K562 (cell line): ENCODE data around the gene PHF20. TPM values are rescaled to one million over a fixed set of nuclear protein-coding genes. Genes with fewer than 3 reads are reported as not detected.
A peak's percentile ranks its signal among the peaks of the same experiment; 100 is the strongest.
"Not testable (repeated sequence)": the region's sequence is repeated elsewhere in the genome, so short reads cannot be mapped to it uniquely, and the experiment has no call there.

Source experiments
- ATAC-seq: fragments of 200-7000 bp; cut with Tn5 transposase; 3 replicates; pipeline ENCODE4 v1.9.1; 2020; ENCODE audit warnings: moderate library complexity
- BruUV-seq: library from RNA; stranded (reverse); fragments of 400-500 nt; replicated peaks from 2 replicates; lab custom pipeline; 2021; lab: Mats Ljungman, UMichigan
- CTCF ChIA-PET: fragments of 300-600 bp; formaldehyde crosslinking; extraction: SDS; loops from one replicate; lab custom pipeline; 2021; ENCODE audit warnings: low intra/inter-chr PET ratio; lab: Yijun Ruan, JAX
- POLR2A ChIA-PET: fragments of 300-600, 350-650 bp; sonication (Branson Sonifier 250); formaldehyde crosslinking; extraction: SDS; loops from one replicate; lab custom pipeline; 2021; ENCODE audit warnings: antibody characterized with exemption, inconsistent platforms; lab: Yijun Ruan, JAX
- DNase-seq, 4 experiments: peaks; one replicate each; pipeline versions ENCODE4 v3.0.0 to v3.0.0-alpha.2; 2011 to 2018; ENCODE audit warnings: low spot score in 3 of 4, mixed read lengths in 3 of 4; ENCODE audit errors: extremely low read depth in 1 of 4
- FAIRE-seq: peaks from 2 replicates; lab custom pipeline; 2011; peaks lifted over from hg19 to GRCh38; lab: Jason Lieb, UNC
- H2AFZ ChIP-seq: 2 replicates; pipeline ENCODE4 v1.6.0; 2011; ENCODE audit warnings: low read depth, low read length, control low read depth, inconsistent platforms
- H3K27ac ChIP-seq: fragments of 200-600 bp; 3 replicates; pipeline ENCODE4 v1.8.0; 2011; ENCODE audit warnings: low read depth, mild to moderate bottlenecking, control low read depth, inconsistent platforms, low read length, moderate library complexity, mixed read lengths; ENCODE audit errors: extremely low read depth
- H3K27me3 ChIP-seq, 2 experiments: fragments of 300-600 bp in 1 of 2; 2 replicates in 1 of 2; 3 replicates in 1 of 2; pipeline versions ENCODE4 v1.6.0 to v1.8.0; 2011; ENCODE audit warnings: inconsistent platforms in 2 of 2, low read length in 2 of 2, mild to moderate bottlenecking in 1 of 2, mixed read lengths in 1 of 2, moderate library complexity in 1 of 2; ENCODE audit not compliant: control insufficient read depth in 2 of 2, insufficient read depth in 2 of 2
- H3K36me3 ChIP-seq: fragments of 300-600 bp; 3 replicates; pipeline ENCODE4 v1.8.0; 2011; ENCODE audit warnings: mild to moderate bottlenecking, low read length, inconsistent platforms; ENCODE audit not compliant: control insufficient read depth, insufficient read depth
- H3K4me1 ChIP-seq, 2 experiments: fragments of 200-600 bp in 1 of 2; replicated peaks in 1 of 2; 2 replicates in 1 of 2; 3 replicates in 1 of 2; pipeline versions ENCODE4 v1.5.1 to v1.8.0; 2011; ENCODE audit warnings: inconsistent platforms in 2 of 2, low read length in 2 of 2, mild to moderate bottlenecking in 1 of 2, mixed read lengths in 1 of 2, moderate library complexity in 1 of 2; ENCODE audit not compliant: control insufficient read depth in 2 of 2, insufficient read depth in 2 of 2
- H3K4me2 ChIP-seq: 2 replicates; pipeline ENCODE4 v1.6.1; 2011; ENCODE audit warnings: low read length, control low read depth, inconsistent platforms, mixed read lengths; ENCODE audit not compliant: insufficient read depth
- H3K4me3 ChIP-seq: fragments of 200-600 bp; sonication (generic), shearing (Covaris generic); 2 replicates; pipeline ENCODE4 v1.5.1; 2016; ENCODE audit warnings: control low read depth, inconsistent platforms
- H3K79me2 ChIP-seq: fragments of 200-600 bp; 3 replicates; pipeline ENCODE4 v1.8.0; 2011; ENCODE audit warnings: low read length, inconsistent platforms; ENCODE audit not compliant: control insufficient read depth, insufficient read depth
- H3K9ac ChIP-seq, 2 experiments: 2 replicates each; pipeline versions ENCODE4 v1.6.0 to v1.6.1; 2011; ENCODE audit warnings: low read depth in 2 of 2, low read length in 2 of 2, control low read depth in 1 of 2, inconsistent platforms in 1 of 2, mild to moderate bottlenecking in 1 of 2, mixed read lengths in 1 of 2; ENCODE audit not compliant: insufficient read depth in 1 of 2
- H3K9me1 ChIP-seq: one replicate; pipeline ENCODE4 v1.6.0; 2011; ENCODE audit warnings: inconsistent platforms, mild to moderate bottlenecking, low read length, moderate library complexity; ENCODE audit not compliant: control insufficient read depth, insufficient read depth
- H3K9me3 ChIP-seq: replicated peaks from 2 replicates; pipeline ENCODE4 v1.5.1; 2011; ENCODE audit warnings: low read depth, low read length, inconsistent platforms; ENCODE audit not compliant: control insufficient read depth, insufficient read depth
- H4K20me1 ChIP-seq: replicated peaks from 2 replicates; pipeline ENCODE4 v1.6.1; 2011; ENCODE audit warnings: low read length, inconsistent platforms, mixed read lengths; ENCODE audit not compliant: control insufficient read depth, insufficient read depth
- ARHGAP35 ChIP-seq: fragments of 450-650 bp; IDR thresholded peaks from 2 replicates; pipeline ENCODE4 v1.6.1; 2018; ENCODE audit not compliant: partially characterized antibody
- EHMT2 ChIP-seq: fragments of 450-650 bp; IDR thresholded peaks from 2 replicates; pipeline ENCODE4 v1.6.1; 2018; ENCODE audit warnings: antibody characterized with exemption
- FOXK2 ChIP-seq, 2 experiments: fragments of 450-650 bp; IDR thresholded peaks in 1 of 2; conservative IDR thresholded peaks in 1 of 2; 2 replicates each; pipeline ENCODE4 v1.6.1; 2016; ENCODE audit warnings: low read depth in 2 of 2, mild to moderate bottlenecking in 1 of 2
- MYC ChIP-seq, 2 experiments: fragments of 250-450 bp in 1 of 2; sonication (Bioruptor Pico) in 1 of 2; IDR thresholded peaks; 2 replicates each; pipeline versions ENCODE4 v1.5.1 to v1.6.1; 2012 to 2021; ENCODE audit warnings: low read depth in 2 of 2, borderline replicate concordance in 1 of 2, improper control_type of control experiment in 1 of 2, low read length in 1 of 2, mild to moderate bottlenecking in 1 of 2, moderate library complexity in 1 of 2
- NFE2 ChIP-seq: IDR thresholded peaks from 2 replicates; pipeline ENCODE4 v1.6.1; 2014; ENCODE audit warnings: antibody characterized with exemption, low read depth
- NFE2L1 ChIP-seq: fragments of 450-650 bp; IDR thresholded peaks from 2 replicates; pipeline ENCODE4 v1.6.1; 2016; ENCODE audit warnings: missing genetic modification characterization, low read depth, mild to moderate bottlenecking, missing compliant biosample characterization, moderate library complexity, borderline replicate concordance
- PYGO2 ChIP-seq: fragments of 450-650 bp; IDR thresholded peaks from 2 replicates; pipeline ENCODE4 v1.6.1; 2016; ENCODE audit warnings: mild to moderate bottlenecking, missing genetic modification characterization, moderate library complexity, missing compliant biosample characterization
- RAD21 ChIP-seq, 2 experiments: fragments of 250-450 bp in 1 of 2; fragments of 450-650 bp in 1 of 2; sonication (Bioruptor Pico) in 1 of 2; formaldehyde crosslinking in 1 of 2; IDR thresholded peaks in 1 of 2; conservative IDR thresholded peaks in 1 of 2; 2 replicates each; pipeline versions ENCODE4 v1.4.0 to v1.8.0; 2020 to 2022; ENCODE audit warnings: mild to moderate bottlenecking in 2 of 2, moderate library complexity in 1 of 2
- RAD51 ChIP-seq: fragments of 450-650 bp; IDR thresholded peaks from 2 replicates; pipeline ENCODE4 v1.7.1; 2016; ENCODE audit warnings: low read depth, mild to moderate bottlenecking, borderline replicate concordance
- ZNF263 ChIP-seq: sonication (generic); formaldehyde crosslinking; IDR thresholded peaks from 2 replicates; pipeline ENCODE4 v1.8.0; 2022; ENCODE audit warnings: mild to moderate bottlenecking, missing genetic modification reagents, borderline replicate concordance
- WGBS: fragments of 100-300 bp; shearing (Covaris generic); methylation state at CpG from one replicate; pipeline ENCODE4 v1.1.6; 2016; ENCODE audit warnings: low coverage, mixed read lengths; ENCODE audit not compliant: insufficient coverage; ENCODE audit errors: missing lambda C conversion rate; 5-methylcytosine and 5-hydroxymethylcytosine counted together
- in situ Hi-C: fragments of 300-500 bp; cut with MboI; formaldehyde crosslinking; loops from 4 replicates; pipeline ENCODE4 v1.15.0; 2018; ENCODE audit warnings: inconsistent platforms, mixed read lengths
- intact Hi-C: fragments of 100-400 bp; cut with micrococcal nuclease; formaldehyde crosslinking; loops from 2 replicates; pipeline ENCODE4 v1.14.2; 2022
- polyA plus RNA-seq, 8 experiments: library from polyadenylated mRNA; depleted of rRNA in 4 of 8; stranded (reverse) in 5 of 8; unstranded in 3 of 8; fragments of >200 nt; fragmentation: Nextera tagmentation in 2 of 8; fragmentation: Illumina TruSeq in 1 of 8; extraction: Ambion mirVana in 2 of 8; extraction: Trizol in 1 of 8; gene quantifications; 2 replicates each; pipeline versions ENCODE4 v1.2.1 to v1.2.3, GENCODE V29; 2011 to 2014; ENCODE audit warnings: inconsistent platforms in 1 of 8, missing spikeins in 1 of 8
- total RNA-seq, 7 experiments: library from RNA; depleted of rRNA in 6 of 7; stranded (reverse); fragments of >200 nt in 6 of 7; fragmentation: Illumina TruSeq in 2 of 7; extraction: Trizol in 2 of 7; gene quantifications; 2 replicates each; pipeline versions ENCODE4 v1.2.1 to v1.2.3, GENCODE V29; 2011 to 2021; ENCODE audit warnings: low replicate concordance in 1 of 7

Gene PHF20
- total and polyA plus RNA-seq, 9 of the 15 experiments (the other 6 are each of a cell fraction or from before 2014, with no cell fraction given), result 49.9 to 196 (median 70.7) TPM

DNA sequence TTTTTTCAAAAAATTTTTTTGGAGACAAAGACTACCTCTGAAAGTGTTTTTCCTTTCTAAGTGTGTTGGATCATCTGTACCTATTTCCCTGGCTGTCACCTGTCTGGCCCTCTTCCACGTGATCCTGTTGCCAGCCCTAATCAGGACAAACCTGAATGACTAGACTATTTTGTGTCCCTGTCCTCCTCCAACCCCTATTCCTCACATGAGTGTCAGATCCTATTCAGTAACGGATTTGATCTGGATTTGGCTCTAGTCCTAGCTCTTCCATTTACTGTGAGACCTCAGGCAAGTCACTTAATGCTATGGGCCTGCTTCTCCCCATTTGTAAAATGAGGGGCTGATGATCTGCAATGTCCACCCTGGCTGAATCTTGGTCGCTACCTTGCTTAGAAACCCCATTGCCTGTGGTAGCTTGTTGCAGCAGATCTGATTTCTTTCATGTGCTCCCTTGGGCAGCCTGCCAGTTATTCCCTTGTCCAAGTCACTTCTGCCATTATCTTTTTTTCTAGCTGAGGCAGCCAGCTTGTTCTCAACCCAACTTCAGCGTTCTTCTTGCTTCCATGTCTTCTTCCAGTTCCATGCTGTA is 4.8 kb downstream of the PHF20 start (continued):
- 0 out of 4 replicates have a peak, but pooled peaks of 1 of the 2 experiments have one; percentile 19 for TF ChIP-seq RAD21 (CRISPR knock-in tag; conservative IDR thresholded peaks at IDR 0.05 in 1 of 2, IDR thresholded peaks at IDR 0.05 in 1 of 2)
- peak; percentile 86 for TF ChIP-seq NFE2
- TF ChIP-seq PYGO2 (tag), result no peak
- peak; percentile 46; the same call in 1 of the 2 replicates for TF ChIP-seq RAD51
- no peak for TF ChIP-seq ARHGAP35
- peak; percentile 12; the same call in 1 of the 2 replicates for TF ChIP-seq ZNF263 (CRISPR knock-in tag)
- TF ChIP-seq NFE2L1 (tag), result peak; percentile 16; the same call in 1 of the 2 replicates
- TF ChIP-seq EHMT2, result peak; percentile 87
- TF ChIP-seq FOXK2 (conservative IDR thresholded peaks at IDR 0.05 in 1 of 2, IDR thresholded peaks at IDR 0.05 in 1 of 2; ENCODE audit: low read depth in 2 of 2), result peak in 1 of 2 experiments; percentile 31; a peak in 1 of 4 replicates
- TF ChIP-seq MYC (IDR thresholded peaks at IDR 0.05; ENCODE audit: low read depth, low read length), result peak; percentile 68; the same call in 1 of the 2 replicates
- TF ChIP-seq MYC (CRISPR knock-in tag; IDR thresholded peaks at IDR 0.05; ENCODE audit: borderline replicate concordance, low read depth), result no peak
- TF ChIP-seq, all 486 proteins: peak for 32

DNA sequence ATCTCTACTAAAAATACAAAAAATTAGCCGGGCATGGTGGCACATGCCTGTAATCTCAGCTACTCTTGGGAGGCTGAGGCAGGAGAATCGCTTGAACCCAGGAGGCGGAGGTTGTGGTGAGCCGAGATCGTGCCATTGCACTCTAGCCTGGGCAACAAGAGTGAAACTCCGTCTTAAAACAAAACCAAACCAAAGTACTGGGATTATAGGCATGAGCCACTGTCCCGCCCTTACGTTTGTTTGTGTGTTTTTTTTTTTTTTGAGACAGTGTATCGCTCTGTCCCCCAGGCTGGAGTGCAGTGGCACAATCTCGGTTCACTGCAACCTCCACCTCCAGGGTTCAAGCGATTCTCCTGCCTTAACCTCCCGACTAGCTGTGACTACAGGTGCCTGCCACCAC is 12.0 kb downstream of the PHF20 start:
- FAIRE-seq, in situ Hi-C loops, H3K9me3 ChIP-seq, H3K27me3 ChIP-seq, DNase-seq, intact Hi-C loops, CTCF ChIA-PET, BruUV-seq, H3K9me1 ChIP-seq, H3K4me2 ChIP-seq, H3K9ac ChIP-seq, H3K4me3 ChIP-seq, H4K20me1 ChIP-seq, H3K27ac ChIP-seq, ATAC-seq, H2AFZ ChIP-seq, POLR2A ChIA-PET, H3K4me1 ChIP-seq: not testable (repeated sequence)
- Histone ChIP-seq H3K36me3 (peaks cover 30% of the 10 kb centered on the region), H3K79me2 (peaks cover 37% of the 10 kb centered on the region)
- WGBS, result 94% methylated on average over 11 of the region's 12 CpGs

DNA sequence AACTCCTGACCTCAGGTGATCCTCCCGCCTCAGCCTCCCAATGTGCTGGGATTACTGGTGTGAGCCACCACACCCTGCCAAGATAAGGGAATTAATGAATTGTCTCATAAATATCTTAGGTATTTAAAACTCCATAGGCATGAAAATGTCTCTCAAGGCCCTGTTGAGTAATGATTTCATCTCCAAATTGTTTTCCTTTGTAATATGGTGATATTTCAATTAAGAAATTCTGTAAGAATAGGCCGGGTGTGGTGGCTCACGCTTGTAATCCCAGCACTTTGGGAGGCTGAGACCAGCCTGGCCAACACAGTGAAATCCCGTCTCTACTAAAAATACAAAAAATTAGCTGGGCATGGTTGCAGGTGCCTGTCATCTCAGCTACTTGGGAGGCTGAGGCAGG is 13.7 kb downstream of the PHF20 start:
- Histone ChIP-seq H3K79me2 (peaks cover 33% of the 10 kb centered on the region), H3K36me3 (peaks cover 23% of the 10 kb centered on the region; the same call in 2 of the 3 replicates)
- H3K9me3 ChIP-seq, H3K27ac ChIP-seq, POLR2A ChIA-PET, in situ Hi-C loops, ATAC-seq, CTCF ChIA-PET, H3K4me3 ChIP-seq, H2AFZ ChIP-seq, H3K4me2 ChIP-seq, H3K4me1 ChIP-seq, BruUV-seq, DNase-seq, H3K9me1 ChIP-seq, H4K20me1 ChIP-seq, intact Hi-C loops, H3K9ac ChIP-seq, H3K27me3 ChIP-seq, FAIRE-seq: not testable (repeated sequence)
- 90% methylated on average over 4 of the region's 4 CpGs for WGBS
